Measurements from ENCODE around the gene SGMS2.

DNA sequence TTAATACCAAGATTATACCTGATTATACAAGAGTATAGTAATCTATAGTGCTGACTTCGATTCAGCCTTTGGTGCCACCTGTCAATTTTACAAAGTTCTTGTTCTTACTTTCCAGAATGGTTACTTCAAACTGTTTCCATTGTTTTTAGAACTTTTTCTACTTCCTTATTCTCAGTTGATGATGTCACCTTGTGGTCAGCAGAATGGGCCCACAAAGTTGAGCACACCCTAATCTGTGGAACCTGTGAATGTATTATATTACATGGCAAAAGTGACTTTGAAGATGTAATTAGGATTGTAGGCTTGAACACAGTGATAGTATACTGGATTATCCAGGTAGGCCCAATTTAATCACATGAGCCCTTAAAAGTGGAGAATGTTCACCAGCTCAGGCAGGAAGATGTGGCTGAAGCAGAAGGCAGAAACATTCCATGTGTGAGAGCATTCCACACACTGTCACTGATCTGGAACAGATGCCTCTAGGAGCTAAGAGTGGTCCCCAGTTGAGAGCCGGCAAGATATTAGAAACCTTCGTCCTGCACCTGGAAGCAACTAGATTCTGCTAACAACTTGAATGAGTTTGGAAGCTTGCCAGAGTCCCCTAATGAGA is 6.3 kb upstream of the SGMS2 start:
- TF ChIP-seq, protein P1, sequence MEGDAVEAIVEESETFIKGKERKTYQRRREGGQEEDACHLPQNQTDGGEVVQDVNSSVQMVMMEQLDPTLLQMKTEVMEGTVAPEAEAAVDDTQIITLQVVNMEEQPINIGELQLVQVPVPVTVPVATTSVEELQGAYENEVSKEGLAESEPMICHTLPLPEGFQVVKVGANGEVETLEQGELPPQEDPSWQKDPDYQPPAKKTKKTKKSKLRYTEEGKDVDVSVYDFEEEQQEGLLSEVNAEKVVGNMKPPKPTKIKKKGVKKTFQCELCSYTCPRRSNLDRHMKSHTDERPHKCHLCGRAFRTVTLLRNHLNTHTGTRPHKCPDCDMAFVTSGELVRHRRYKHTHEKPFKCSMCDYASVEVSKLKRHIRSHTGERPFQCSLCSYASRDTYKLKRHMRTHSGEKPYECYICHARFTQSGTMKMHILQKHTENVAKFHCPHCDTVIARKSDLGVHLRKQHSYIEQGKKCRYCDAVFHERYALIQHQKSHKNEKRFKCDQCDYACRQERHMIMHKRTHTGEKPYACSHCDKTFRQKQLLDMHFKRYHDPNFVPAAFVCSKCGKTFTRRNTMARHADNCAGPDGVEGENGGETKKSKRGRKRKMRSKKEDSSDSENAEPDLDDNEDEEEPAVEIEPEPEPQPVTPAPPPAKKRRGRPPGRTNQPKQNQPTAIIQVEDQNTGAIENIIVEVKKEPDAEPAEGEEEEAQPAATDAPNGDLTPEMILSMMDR (IDR thresholded peaks at IDR 0.05), result no peak
- TF ChIP-seq POLR2A (IDR thresholded peaks at IDR 0.05), result no peak
- TF ChIP-seq POLR2AphosphoS5 (IDR thresholded peaks at IDR 0.05), result no peak
